CMK (cell line): ENCODE data around the gene MAEA.

Experiments
- DNase-seq: peaks from one replicate; pipeline ENCODE4 v3.0.0-alpha.2; 2010; ENCODE audit warnings: low read depth

Gene MAEA

GRCh38 chr4:1353186-1354055, 63.7 kb downstream of the MAEA start:
- no peak for DNase-seq

DNA sequence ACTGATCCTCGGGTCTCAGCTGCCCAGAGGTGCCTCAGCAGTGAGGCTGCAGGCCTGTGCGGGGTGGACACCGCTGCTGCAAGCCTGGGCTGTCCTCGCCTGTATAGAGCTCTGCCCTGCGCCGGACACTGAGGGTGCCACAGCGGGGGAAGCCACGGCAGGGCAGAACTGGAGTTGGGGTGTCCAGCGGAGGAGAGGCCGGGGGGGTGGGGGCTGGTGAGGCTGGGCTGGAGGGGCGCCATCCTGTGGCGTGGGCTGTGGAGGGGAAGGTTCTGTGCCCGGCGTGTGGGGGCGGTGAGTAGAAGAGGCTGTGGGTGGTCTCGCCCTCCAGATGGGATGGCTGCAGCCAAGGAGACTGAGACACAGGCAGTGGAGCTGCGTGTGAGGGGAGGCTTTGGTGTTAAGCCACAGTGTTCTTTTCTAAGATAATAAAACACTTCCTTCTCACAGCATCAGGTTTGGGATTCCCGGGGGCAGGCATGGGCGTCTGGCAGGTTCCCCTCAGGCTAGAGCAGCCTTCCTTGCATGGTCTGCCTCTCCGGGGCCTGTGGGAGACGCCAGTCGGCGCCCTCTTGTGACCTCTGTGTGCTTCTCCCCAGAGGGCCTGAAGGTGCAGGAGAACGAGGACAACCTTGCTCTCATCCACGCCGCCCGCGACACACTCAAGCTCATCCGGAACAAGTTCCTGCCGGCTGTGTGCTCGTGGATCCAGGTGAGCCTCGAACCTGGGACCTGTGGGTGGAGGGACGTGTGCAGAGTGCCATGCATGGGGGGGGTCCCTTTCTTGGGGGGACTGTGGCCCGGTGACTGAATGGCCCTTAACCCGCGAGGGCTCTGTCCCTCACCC, 64.7 kb downstream of the MAEA start:
- DNase-seq = no peak

- no peak for DNase-seq
Observed at GRCh38 chr4:1354983-1355275, 65.2 kb downstream of the MAEA start.

- DNase-seq = no peak
Observed at GRCh38 chr4:1355378-1355777, 65.7 kb downstream of the MAEA start.

DNA sequence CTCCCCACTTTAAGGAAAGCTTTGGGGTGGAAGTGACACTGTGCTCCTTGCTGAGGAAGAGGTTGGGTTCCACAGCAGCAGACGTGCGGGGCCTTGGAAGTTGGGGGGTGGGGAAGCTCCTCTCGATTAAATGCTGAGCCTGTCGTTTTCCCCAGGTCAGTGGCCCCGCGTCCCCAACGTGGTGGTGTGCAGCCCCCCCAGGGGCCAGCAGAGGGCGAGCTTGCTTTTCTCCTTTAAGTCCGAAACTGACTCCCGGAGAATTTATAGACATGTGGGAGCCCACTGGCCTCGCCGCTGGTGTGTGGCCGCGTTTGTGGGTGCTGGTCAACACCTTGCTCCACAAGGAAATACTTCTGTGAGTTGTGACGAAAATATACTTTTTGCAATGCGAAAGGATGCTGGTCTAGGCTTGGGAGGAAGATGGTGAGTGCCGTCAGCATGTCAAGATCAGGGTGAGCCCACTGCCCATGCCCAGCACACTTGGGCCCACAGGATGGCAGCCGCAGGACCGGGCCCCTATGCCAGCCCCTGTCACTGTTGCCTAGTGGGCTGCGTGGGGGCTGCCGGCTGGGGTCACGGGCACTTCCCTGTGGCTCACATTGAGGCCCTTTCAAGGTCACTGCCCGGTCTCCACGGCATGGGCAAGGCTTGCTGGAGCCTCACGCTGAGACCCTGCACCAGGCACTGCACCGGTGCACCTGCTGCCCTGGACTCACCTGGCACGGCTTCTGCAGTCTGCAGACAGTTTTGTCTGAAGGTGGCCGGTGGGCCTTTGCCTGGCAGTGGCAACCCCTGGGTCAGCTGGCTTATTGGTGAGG, 66.7 kb downstream of the MAEA start:
- no peak for DNase-seq

DNA sequence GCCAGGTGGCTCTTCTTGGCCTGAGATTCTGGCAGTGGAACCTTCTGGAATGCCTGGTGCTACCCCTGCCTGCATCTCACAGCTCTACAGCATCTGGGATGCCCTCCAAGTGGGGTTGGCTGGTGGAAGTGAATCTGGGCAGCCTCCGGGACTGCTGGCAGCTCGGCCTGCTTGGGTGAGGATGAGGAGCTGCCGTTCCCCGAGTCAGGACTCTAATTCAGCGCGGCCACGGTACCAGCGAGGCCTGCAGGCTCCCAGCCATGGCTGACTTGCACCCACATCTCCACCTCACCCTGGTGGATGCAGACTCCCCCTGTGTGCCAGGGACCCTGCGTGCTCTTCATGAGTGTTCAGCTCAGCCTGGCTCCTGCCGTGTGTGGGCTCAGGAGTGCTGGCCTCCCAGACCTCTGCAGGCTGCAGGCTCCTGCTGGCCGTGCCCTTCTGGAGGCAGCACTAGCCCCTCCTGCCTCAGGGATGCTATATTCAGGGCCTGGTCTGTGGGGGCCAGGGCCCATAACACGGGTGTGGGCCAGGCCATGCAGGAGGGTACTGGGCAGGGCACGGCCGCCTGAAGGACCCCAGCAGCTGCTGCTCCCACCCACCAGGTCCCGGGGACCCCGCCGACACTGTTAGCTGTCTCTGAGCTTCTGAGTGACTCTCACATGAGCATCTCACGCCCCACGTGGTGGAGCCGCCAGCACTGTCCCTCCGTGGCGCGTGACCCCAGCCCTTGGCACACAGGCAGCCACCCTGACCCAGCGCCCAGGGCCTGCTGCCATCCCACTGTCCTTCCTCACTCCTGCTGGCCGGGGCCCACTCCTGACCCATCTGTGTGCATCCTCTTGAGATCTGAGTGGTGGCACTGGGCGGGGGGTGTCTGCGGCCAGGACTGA, 67.9 kb downstream of the MAEA start:
- no peak for DNase-seq

DNA sequence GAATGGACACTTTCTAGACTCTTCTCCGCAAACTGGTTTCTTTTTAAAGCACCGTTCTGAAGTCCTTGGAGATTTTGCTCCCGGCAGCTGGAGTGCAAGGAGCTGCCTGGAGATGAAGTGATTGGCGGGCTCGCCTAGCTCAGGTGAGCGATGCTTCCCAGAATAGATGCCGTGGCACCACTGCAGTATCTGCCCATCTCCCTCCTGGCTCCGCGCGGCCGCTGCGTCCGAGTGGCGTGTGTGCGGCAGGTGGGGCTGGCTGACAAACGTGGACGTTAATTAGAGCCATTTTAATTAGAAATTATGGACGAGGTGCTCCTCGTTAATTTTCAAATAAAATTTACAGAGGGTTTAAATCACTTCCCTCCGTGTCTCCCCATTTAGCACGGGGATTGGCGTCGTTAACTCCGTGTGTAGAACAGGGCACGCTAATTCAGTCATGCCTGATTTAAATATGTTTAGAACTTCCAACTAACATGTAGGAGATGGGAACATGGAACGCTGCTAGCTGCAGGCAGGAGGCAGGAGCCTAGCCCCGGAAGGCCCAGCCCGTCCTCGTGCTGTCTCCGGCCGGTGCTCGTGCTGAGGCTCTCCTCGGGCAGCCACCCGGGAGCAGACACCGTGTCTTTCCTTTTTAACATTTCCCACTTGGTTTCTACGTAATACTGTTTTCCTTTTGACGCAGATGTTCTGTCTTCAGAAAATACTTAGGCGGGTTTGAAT, 68.9 kb downstream of the MAEA start:
- DNase-seq = no peak

GRCh38 chr4:1359144-1359501, 69.4 kb downstream of the MAEA start:
- DNase-seq = no peak

GRCh38 chr4:1359976-1360375, 70.3 kb downstream of the MAEA start:
- no peak for DNase-seq

- DNase-seq = no peak
Observed at GRCh38 chr4:1360423-1361283, 71.0 kb downstream of the MAEA start.

DNA sequence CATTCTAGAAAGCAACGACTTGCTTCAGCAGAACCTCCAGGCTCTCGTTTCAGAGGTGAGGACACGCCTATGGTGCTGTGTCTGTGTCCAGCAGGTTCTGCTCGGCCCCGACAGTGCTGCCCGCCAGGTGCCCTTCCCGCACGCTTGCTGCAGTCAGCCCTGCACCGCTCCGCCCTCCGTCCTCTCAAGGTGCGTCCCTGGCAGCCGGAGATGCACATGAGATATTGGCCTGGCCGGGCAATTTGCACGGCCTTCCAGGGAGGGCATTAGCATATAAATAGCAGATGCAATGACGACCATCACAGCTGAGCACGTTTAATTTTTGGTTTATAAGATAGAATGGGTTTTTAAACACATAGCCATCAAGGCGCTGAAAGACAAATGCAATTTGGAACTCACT, 71.7 kb downstream of the MAEA start:
- no peak for DNase-seq

DNA sequence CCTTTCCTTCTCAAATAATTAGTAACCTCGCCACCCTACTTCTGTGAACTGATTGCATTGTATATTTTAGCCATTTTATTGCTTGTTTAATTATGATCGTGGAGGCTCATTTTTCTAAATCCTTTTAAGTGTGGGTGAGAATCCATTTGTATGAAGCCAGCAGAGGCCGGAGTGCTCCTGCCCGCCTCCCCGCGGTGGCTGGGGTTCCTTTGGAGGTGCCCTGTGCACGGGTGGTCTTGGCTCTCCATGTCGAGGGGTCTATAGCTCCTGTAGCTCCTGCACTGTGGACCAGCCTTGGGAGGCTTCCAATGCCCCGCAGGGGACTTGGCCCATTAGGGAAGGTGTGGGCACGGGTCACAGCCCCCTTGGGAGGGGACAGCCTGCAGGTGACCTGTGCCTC, 72.4 kb downstream of the MAEA start:
- no peak for DNase-seq

DNA sequence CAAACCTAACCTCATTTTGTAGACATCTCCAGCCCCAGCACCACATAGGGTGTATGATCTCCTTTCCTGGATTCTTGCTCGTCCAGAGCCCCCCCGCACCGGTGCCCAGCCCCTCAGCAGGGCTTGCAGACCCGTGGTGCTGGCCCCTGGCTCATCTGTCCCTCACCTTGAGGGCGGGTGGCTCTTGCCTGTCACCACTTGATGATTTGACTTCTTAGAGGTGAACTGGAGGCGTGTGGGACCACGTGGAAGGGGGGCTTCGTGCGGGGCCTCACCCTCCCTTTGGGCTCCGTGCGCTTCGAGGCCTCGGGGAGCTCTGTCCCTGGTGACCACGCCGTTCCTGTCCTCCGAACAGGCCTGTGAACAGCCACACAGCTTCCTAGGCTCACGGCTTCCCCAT, 72.8 kb downstream of the MAEA start:
- no peak for DNase-seq

GRCh38 chr4:1363513-1363912, 73.8 kb downstream of the MAEA start:
- no peak for DNase-seq

GRCh38 chr4:1364217-1364616, 74.5 kb downstream of the MAEA start:
- DNase-seq = no peak

DNA sequence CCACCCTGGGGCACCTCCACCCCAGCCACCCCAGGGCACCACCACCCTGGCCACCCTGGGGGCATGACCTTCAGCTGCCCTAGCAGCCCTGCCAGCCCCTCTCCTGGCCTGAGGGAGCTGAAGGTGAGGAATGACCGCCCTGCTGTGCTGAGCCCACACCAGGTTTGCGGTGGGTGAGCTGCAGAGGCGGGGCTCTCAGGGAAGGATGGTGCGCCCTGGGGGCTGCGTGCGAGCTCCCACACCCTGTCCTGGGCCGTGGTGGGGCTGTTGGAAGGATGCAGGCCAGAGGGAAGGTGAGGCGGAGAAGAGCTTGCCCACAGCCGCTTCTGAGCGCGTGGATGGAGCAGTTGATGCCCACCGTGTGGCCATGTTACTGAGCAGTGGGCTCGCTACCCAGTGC, 75.1 kb downstream of the MAEA start:
- no peak for DNase-seq

DNA sequence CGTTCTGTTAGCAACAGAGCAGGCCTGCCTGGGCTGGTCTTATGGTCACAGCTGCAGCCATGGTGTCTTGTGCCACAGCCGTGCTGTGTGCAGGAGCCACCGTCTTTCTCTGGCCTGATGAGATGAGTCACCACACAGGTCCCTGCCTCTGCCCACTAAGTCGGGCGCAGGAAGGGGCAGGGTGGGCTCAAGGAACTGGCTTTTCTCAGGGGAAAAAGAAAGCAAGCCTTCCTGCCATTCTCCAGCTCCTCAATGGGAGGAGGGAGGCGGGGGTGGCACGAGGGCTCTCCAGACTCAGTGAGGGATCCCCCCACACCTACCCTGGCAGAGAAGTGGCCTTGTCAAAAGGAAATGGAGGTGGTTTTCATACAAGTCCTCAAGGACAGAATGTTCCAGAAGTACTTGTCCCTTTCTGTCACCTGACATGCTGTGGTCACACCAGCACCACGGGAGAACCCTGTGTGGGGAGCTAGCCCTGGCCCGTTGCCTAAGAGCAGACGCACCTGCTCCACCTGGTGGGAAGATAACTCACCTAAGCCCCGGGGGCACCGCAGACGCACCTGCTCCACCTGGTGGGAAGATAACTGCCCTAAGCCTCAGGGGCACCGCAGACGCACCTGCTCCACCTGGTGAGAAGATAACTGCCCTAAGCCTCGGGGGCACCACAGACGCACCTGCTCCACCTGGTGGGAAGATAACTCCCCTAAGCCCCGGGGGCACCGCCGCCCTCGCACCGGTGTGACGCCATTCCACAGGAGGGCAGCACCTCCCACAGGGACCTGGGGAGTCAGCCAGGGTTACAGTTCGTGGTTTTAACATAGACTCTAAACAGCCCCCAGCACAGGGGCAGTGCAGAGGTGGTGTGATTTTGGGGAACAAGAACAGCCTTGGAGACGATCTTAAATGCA, 75.8 kb downstream of the MAEA start:
- DNase-seq = no peak

GRCh38 chr4:1366371-1367229, 76.9 kb downstream of the MAEA start:
- DNase-seq = no peak
